GM10847 (cell line): ENCODE measurements around the gene EEFSEC.

ENCODE experiments used
- POLR2A ChIP-seq: IDR thresholded peaks from 2 replicates; pipeline ENCODE4 v1.6.1; 2011; ENCODE audit not compliant: insufficient read length; ENCODE audit errors: extremely low read depth

The EEFSEC gene

GRCh38 chr3:128432301-128432970 lies 279.2 kb downstream of the EEFSEC start:
- no peak for TF ChIP-seq POLR2A

DNA sequence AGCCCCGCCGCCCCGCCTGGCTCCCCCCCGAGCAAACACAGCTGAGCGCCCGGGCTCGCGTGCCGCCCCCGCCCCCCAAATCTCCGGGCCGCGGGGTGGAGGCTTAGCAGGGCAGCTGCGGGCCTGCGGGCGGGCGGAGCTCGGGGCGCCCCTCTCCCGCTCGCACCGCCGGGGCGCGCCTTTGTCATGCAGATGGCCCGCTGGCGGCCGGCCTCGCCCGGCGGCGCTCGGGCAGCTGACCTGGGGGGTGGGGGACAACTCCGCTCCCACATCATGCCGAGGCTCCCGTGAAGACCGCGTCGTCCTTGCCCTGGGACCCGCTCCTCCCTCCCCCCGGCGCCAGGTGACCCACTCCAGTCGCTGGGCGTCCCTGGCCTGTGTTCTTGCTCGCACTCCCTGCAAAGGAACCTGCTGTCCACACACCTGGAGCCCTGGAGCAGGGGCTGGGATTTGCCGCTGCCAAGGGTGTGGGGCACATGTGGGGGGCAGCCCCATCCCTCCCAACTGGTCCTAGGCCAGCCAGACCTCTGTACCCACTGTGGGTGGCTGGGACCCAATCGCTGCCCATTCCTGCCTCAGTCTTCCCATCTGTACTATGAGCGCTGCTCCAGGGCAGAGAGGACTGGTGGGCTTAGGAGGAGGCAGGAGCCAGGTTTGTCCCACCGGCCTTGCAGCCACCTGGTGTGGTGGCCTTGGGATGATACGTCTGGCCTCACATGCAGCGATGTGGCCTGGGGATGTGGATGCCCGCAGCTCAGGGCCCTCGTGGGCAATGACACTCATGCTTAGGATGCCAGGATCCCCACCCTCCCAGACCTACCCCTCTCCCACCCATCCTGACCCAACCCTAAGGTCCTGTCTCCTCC lies 279.9 kb downstream of the EEFSEC start:
- TF ChIP-seq POLR2A = no peak

DNA sequence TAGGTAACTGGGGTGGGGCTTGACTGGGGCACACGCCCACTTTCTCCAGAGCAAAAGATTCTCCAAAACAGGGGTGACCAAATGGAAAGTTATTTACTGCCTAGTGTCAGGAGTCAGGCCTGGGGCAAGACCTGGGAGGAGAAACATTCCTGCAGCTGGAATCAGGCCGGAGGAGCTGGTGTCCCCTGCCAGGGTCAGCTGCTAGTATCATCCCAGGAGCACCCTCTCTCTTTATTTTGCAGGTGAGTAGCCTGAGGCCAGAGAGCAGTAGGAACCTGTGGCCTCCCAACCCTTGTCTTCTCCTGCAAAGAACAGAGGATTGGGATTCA lies 280.5 kb downstream of the EEFSEC start:
- TF ChIP-seq POLR2A = no peak

DNA sequence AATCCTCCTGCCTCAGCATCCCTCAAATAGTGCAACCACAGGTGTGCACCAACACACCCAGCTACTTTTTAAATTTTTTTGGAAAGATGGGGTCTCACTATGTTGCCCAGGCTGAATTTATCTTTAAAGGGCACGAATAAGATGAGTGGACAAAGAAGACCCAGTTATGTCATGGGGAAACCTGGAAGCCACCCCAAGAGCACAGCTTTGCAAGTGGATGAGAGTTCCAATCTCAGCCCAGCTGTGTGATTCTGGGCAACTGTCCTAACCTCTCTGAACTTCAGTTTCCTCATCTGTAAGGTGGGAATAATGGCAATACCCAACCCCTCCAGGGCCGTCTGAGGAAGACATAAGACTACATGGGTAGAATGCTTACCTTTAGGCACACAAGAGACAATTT lies 281.2 kb downstream of the EEFSEC start:
- no peak for TF ChIP-seq POLR2A

GRCh38 chr3:128435058-128435457 lies 281.8 kb downstream of the EEFSEC start:
- TF ChIP-seq POLR2A = no peak

GRCh38 chr3:128435561-128435960 lies 282.3 kb downstream of the EEFSEC start:
- TF ChIP-seq POLR2A = no peak

DNA sequence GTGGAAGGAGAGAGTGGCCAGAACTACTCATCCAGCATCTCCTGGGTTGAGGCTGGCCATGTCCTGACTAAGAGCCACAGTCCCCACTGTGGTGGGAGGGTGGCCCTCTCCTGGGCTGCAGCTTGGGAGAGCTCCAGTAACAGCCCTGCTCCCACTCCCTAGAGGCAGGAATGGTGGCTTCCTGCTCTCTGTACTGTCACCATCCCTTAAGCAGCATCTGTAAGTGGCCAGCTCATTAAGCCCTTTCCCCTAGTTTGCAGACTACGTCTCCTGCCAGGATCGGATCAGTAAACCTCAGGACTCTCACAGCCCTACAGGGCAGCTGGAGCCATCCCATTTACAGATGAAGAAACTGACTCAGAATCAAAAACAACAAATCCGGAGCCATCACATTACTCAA lies 282.9 kb downstream of the EEFSEC start:
- TF ChIP-seq POLR2A = no peak

DNA sequence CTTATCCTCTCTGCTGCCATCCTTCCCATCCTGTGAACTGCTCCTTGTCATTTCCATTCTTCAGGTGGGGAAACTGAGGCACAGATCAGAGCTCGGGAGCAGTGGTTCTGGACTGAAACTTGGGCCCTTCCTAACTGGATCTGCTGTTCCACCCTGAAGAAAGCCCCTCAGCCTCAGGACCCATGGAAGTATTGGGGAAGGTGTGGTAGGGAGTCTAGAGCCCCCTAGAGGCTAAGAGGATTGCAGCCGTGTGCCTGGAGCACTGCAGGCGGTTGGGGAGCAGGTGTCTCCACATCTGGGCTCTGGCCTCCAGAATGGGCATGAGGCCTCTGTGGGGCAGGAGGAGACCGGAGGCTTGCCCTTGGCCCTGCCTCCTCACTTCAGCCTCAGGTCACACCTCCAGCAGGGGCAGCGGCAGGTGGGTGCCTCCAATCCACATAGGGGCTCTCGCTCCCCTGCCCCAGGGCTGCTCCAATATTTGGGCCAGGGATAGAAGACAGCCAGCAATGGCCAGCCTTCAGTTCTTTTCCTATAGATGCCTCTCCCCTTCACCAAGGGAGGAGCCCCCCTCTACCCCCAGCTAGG lies 285.3 kb downstream of the EEFSEC start:
- TF ChIP-seq POLR2A = no peak

DNA sequence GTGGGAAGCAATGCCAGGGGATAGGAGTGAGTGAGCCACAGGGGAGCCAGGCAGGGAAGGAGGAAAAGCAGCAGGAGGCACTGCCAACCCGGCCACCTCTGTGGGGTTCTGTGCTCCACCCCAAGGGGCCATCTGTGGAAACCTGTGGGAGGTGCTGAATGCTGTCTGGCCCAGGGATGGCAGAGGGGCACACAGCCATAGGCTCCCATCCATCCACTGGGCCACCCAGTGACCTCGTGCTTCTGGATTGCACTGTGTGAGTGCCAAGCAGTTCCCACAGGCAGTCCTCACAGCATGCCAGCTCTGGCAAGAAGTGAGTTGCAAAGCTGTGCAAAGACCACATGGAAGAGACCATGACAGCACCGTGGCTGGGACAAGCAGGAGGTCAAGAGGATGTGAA lies 285.9 kb downstream of the EEFSEC start:
- no peak for TF ChIP-seq POLR2A

GRCh38 chr3:128442070-128442469 lies 288.8 kb downstream of the EEFSEC start:
- TF ChIP-seq POLR2A = no peak

DNA sequence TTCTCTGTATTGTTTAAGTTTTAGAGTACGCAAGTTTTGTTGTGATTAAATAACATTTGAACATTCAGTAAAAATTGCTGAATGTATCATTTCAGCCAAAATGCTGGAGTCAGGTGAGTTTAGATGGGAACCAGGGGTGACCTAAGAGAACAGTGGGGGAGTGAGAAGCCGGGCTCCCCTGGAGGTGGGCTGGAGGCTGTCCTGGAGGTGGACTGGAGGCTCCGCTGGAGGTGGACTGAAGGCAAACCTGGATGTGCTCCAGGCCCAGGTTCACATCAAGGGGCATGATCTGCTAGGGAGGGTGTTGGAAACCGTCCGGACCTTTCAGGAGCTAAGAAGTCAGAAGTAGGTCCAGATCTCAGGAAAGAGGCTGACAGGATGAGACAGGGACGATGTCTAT lies 289.7 kb downstream of the EEFSEC start:
- TF ChIP-seq POLR2A = no peak

DNA sequence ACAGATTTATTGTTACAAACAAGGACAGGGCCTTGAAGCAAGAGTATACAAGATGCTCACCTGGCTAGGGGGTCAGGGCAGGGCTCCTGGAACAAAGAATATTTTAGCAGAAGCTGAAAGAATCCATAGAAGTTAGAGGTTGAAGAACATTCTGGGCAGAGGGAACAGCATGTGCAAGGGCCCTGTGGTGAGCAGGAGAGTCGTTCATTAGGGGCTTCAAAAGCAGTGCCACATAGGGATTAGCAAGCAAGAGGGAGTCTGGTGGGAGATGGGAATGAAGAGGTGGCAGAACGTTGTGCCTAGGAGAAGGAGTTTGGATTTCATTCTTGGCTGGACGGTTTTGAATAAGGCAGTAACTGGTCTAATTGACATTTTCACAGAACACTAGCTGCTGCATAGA lies 290.5 kb downstream of the EEFSEC start:
- no peak for TF ChIP-seq POLR2A

DNA sequence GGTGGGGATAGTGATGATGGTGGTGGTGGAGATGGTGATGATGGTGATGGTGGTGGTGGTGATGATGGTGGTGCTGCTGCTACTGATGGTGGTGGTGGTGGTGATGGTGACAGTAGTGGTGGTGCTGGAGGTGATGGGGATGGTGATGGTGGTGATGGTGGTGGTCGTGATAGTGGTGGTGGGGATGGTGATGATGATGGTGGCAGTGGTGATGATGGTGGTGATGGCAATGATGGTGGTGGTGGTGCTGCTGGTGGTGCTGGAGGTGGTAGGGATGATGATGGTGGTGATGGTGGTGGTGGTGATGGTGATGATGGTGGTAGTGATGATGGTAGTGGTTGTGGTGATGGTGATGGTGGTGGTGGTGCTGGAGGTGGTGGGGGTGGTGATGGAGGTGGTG lies 292.1 kb downstream of the EEFSEC start:
- TF ChIP-seq POLR2A = no peak

DNA sequence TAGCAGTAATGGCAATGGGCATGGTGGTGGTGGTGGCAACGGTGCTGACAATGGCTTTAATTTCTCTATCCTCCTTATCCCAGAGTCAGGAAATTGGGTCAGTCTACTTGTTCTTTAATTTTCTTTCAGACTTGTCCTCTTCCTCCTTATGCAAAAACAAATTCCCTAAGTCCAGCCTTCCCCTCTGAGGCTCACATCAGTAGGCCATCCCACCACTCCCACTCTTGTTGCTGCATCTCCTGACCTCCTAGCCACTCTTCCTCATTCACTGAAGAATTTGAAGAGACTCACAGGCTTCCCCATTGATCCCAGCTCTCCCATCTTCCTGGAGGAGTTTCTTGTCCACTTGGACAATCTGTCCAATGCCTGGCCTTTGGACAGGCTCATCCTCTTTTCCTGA lies 293.5 kb downstream of the EEFSEC start:
- TF ChIP-seq POLR2A = no peak

DNA sequence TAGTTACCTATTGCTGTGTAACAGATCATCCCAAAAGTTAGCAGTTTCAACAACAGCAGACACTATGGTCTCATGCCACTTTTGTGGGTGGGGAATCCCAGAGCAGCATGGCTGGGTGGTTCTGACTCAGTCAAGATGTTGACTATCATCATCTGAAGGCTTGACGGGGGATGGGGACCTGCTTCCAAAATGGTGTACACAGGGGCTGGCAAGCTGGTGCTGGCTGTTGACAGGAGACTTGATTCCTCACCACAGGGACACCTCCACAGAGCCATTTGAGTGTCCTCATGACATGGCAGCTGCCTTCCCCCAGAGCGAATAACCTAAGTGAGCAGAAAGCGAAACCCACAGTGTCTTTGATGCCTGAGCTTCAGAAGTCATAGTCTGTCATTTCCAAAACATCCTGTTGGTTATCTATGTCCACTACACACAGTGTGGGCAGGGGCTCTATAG lies 294.3 kb downstream of the EEFSEC start:
- TF ChIP-seq POLR2A = no peak

GRCh38 chr3:128448491-128448890 lies 295.2 kb downstream of the EEFSEC start:
- TF ChIP-seq POLR2A = no peak
